ENCODE measurements around the gene TESK1. TPM values are rescaled to one million over a fixed set of nuclear protein-coding genes. Genes with fewer than 3 reads are reported as not detected.
A peak's percentile ranks its signal among the peaks of the same experiment; 100 is the strongest.

TESK1 gene
- total RNA-seq, 1 experiment from 2014 or later, result 21.5 TPM

- H3K4me3 ChIP-seq, result peak overlapping the region; percentile 11
- no peaks in the 10 kb centered on the region for H3K9me3 ChIP-seq
- no peaks in the 10 kb centered on the region for H3K27me3 ChIP-seq
- H3K36me3 ChIP-seq, result no peaks in the 10 kb centered on the region
- DNase-seq, result peak; percentile 100
Observed at GRCh38 chr9:35649431-35650340, 44.6 kb downstream of the TESK1 start.

- peak within 1 kb of the TSS; percentile 11 for H3K4me3 ChIP-seq
- no peaks in the 10 kb centered on the region for H3K27me3 ChIP-seq
- no peak for DNase-seq
- H3K36me3 ChIP-seq, result no peaks in the 10 kb centered on the region
- no peaks in the 10 kb centered on the region for H3K9me3 ChIP-seq
Observed at GRCh38 chr9:35650341-35651158, 45.5 kb downstream of the TESK1 start, which contains the start of gene SIT1. TSS of gene SIT1 (minus strand) at chr9:35650931. CDS start at chr9:35650853, 78 bp downstream.

- Histone ChIP-seq H3K9me3 (no peaks in the 10 kb centered on the region), H3K36me3 (no peaks in the 10 kb centered on the region), H3K27me3 (no peaks in the 10 kb centered on the region), H3K4me3 (no peak overlapping the region)
- DNase-seq, result peak; percentile 56
Observed at GRCh38 chr9:35651956-35652828, 47.1 kb downstream of the TESK1 start.

- Histone ChIP-seq H3K9me3 (no peaks in the 10 kb centered on the region), H3K27me3 (no peaks in the 10 kb centered on the region)
- peak; percentile 81 for DNase-seq
Observed at GRCh38 chr9:35652829-35653209, 47.8 kb downstream of the TESK1 start.

GRCh38 chr9:35653611-35654010 is 48.5 kb downstream of the TESK1 start:
- H3K36me3 ChIP-seq, result peaks cover 3% of the 10 kb centered on the region
- H3K27me3 ChIP-seq, result no peaks in the 10 kb centered on the region
- no peak overlapping the region for H3K4me3 ChIP-seq
- H3K9me3 ChIP-seq, result no peaks in the 10 kb centered on the region
- DNase-seq, result no peak

More at GRCh38 chr9:35652829-35653209, 47.8 kb downstream of the TESK1 start:
- Histone ChIP-seq H3K4me3 (no peak overlapping the region), H3K36me3 (no peaks in the 10 kb centered on the region)

GRCh38 chr9:35656348-35656747 is 51.3 kb downstream of the TESK1 start:
- H3K9me3 ChIP-seq, result no peaks in the 10 kb centered on the region
- no peak for DNase-seq
- H3K36me3 ChIP-seq, result peaks cover 29% of the 10 kb centered on the region
- H3K4me3 ChIP-seq, result no peak overlapping the region
- no peaks in the 10 kb centered on the region for H3K27me3 ChIP-seq

GRCh38 chr9:35656831-35657545 is 51.9 kb downstream of the TESK1 start:
- Histone ChIP-seq H3K36me3 (peaks cover 36% of the 10 kb centered on the region), H3K9me3 (no peaks in the 10 kb centered on the region), H3K4me3 (peak overlapping the region; percentile 26), H3K27me3 (no peaks in the 10 kb centered on the region)
- no peak for DNase-seq

GRCh38 chr9:35657546-35658136 is 52.6 kb downstream of the TESK1 start, which contains the start of gene RMRP:
TSS of gene RMRP (minus strand) at chr9:35658019.
- Histone ChIP-seq H3K36me3 (peaks cover 42% of the 10 kb centered on the region), H3K9me3 (no peaks in the 10 kb centered on the region), H3K27me3 (no peaks in the 10 kb centered on the region), H3K4me3 (peak within 1 kb of the TSS; percentile 83)
- DNase-seq, result peak; percentile 100

- peak; percentile 94 for DNase-seq
- Histone ChIP-seq H3K4me3 (peak within 1 kb of the TSS; percentile 83), H3K27me3 (no peaks in the 10 kb centered on the region), H3K9me3 (no peaks in the 10 kb centered on the region), H3K36me3 (peaks cover 49% of the 10 kb centered on the region)
Observed at GRCh38 chr9:35658137-35658967, 53.3 kb downstream of the TESK1 start, which contains the start of gene CCDC107. TSS of gene CCDC107 (plus strand) at chr9:35658292. CDS start at chr9:35658380, 88 bp downstream.

GRCh38 chr9:35658968-35659220 is 53.8 kb downstream of the TESK1 start:
- H3K9me3 ChIP-seq, result no peaks in the 10 kb centered on the region
- peaks cover 55% of the 10 kb centered on the region for H3K36me3 ChIP-seq
- peak; percentile 90 for DNase-seq
- H3K4me3 ChIP-seq, result peak overlapping the region; percentile 83
- no peaks in the 10 kb centered on the region for H3K27me3 ChIP-seq

- Histone ChIP-seq H3K9me3 (no peaks in the 10 kb centered on the region), H3K4me3 (peak overlapping the region; percentile 83), H3K36me3 (peaks cover 59% of the 10 kb centered on the region), H3K27me3 (no peaks in the 10 kb centered on the region)
- peak; percentile 51 for DNase-seq
Observed at GRCh38 chr9:35659340-35659739, 54.3 kb downstream of the TESK1 start.

Other genes starting within 250 kb of the TESK1 start
- 27.2 and 40.5 TPM in 2 replicates for gene RUSC2, start 115.2 kb upstream of the TESK1 start, total RNA-seq (2014; rRNA removed; shearing (Covaris generic); ENCODE audit: low replicate concordance)
- gene CD72, start 13.2 kb downstream of the TESK1 start, total RNA-seq (2014; rRNA removed; shearing (Covaris generic); ENCODE audit: low replicate concordance), result 0.47 and 0.86 TPM in 2 replicates
- gene SIT1, start 45.7 kb downstream of the TESK1 start, total RNA-seq (2014; rRNA removed; shearing (Covaris generic); ENCODE audit: low replicate concordance), result 1.4 and 4.0 TPM in 2 replicates
- gene RMRP, start 52.8 kb downstream of the TESK1 start, total RNA-seq (2014; rRNA removed; shearing (Covaris generic); ENCODE audit: low replicate concordance), result 8,012 and 15,182 TPM in 2 replicates
- gene CCDC107, start 53.0 kb downstream of the TESK1 start, total RNA-seq (2014; rRNA removed; shearing (Covaris generic); ENCODE audit: low replicate concordance), result 72.4 and 84.4 TPM in 2 replicates
- 15.5 and 35.6 TPM in 2 replicates for gene ARHGEF39, start 59.9 kb downstream of the TESK1 start, total RNA-seq (2014; rRNA removed; shearing (Covaris generic); ENCODE audit: low replicate concordance)
- 0.40 TPM in 1 of 2 replicates, not detected in the other for gene CA9, start 68.7 kb downstream of the TESK1 start, total RNA-seq (2014; rRNA removed; shearing (Covaris generic); ENCODE audit: low replicate concordance)
- 2,986 and 3,667 TPM in 2 replicates for gene TPM2, start 84.7 kb downstream of the TESK1 start, total RNA-seq (2014; rRNA removed; shearing (Covaris generic); ENCODE audit: low replicate concordance)
- gene TLN1, start 126.9 kb downstream of the TESK1 start, total RNA-seq (2014; rRNA removed; shearing (Covaris generic); ENCODE audit: low replicate concordance), result 453 and 652 TPM in 2 replicates
- gene CREB3, start 127.4 kb downstream of the TESK1 start, total RNA-seq (2014; rRNA removed; shearing (Covaris generic); ENCODE audit: low replicate concordance), result 168 and 170 TPM in 2 replicates
- 32.7 and 58.6 TPM in 2 replicates for gene GBA2, start 144.0 kb downstream of the TESK1 start, total RNA-seq (2014; rRNA removed; shearing (Covaris generic); ENCODE audit: low replicate concordance)
- 25.9 and 33.7 TPM in 2 replicates for gene RGP1, start 144.0 kb downstream of the TESK1 start, total RNA-seq (2014; rRNA removed; shearing (Covaris generic); ENCODE audit: low replicate concordance)
- not detected in 2 replicates for gene MSMP, start 149.0 kb downstream of the TESK1 start, total RNA-seq (2014; rRNA removed; shearing (Covaris generic); ENCODE audit: low replicate concordance)
- gene NPR2, start 186.3 kb downstream of the TESK1 start, total RNA-seq (2014; rRNA removed; shearing (Covaris generic); ENCODE audit: low replicate concordance), result 32.5 and 42.0 TPM in 2 replicates
- 2.4 TPM in 1 of 2 replicates, not detected in the other for gene SPAG8, start 207.0 kb downstream of the TESK1 start, total RNA-seq (2014; rRNA removed; shearing (Covaris generic); ENCODE audit: low replicate concordance)
- gene HINT2, start 209.8 kb downstream of the TESK1 start, total RNA-seq (2014; rRNA removed; shearing (Covaris generic); ENCODE audit: low replicate concordance), result 67.7 and 120 TPM in 2 replicates
- gene FAM221B, start 223.5 kb downstream of the TESK1 start, total RNA-seq (2014; rRNA removed; shearing (Covaris generic); ENCODE audit: low replicate concordance), result not detected in 2 replicates
- gene TMEM8B, start 224.0 kb downstream of the TESK1 start, total RNA-seq (2014; rRNA removed; shearing (Covaris generic); ENCODE audit: low replicate concordance), result 2.7 and 3.6 TPM in 2 replicates

Measured in MG63 (cell line).